Bronchial epithelial cell (primary cell): ENCODE data around the gene KRT78. TPM values are rescaled to one million over a fixed set of nuclear protein-coding genes. Genes with fewer than 3 reads are reported as not detected.
A peak's percentile ranks its signal among the peaks of the same experiment; 100 is the strongest.

Experiments used
- DNase-seq: peaks from one replicate; pipeline ENCODE4 v3.0.0-alpha.2; 2010; ENCODE audit warnings: low read depth
- FAIRE-seq: peaks from 2 replicates; lab custom pipeline; 2011; peaks lifted over from hg19 to GRCh38; lab: Jason Lieb, UNC
- H3K27me3 ChIP-seq: 2 replicates; pipeline ENCODE4 v1.5.1; 2011; ENCODE audit warnings: low read length; ENCODE audit not compliant: control insufficient read depth, insufficient read depth
- H3K36me3 ChIP-seq: 2 replicates; pipeline ENCODE4 v1.5.1; 2011; ENCODE audit warnings: low read length; ENCODE audit not compliant: control insufficient read depth, insufficient read depth
- H3K4me3 ChIP-seq: 2 replicates; pipeline ENCODE4 v1.5.1; 2011; ENCODE audit warnings: mild to moderate bottlenecking, low read depth, low read length, control low read depth
- CTCF ChIP-seq: IDR thresholded peaks from 2 replicates; pipeline ENCODE4 v1.5.1; 2011; ENCODE audit warnings: mild to moderate bottlenecking, moderate library complexity, low read length, control low read depth, inconsistent platforms; ENCODE audit not compliant: insufficient read depth, severe bottlenecking
- total RNA-seq: library from RNA; depleted of rRNA; stranded (reverse); fragments of >200 nt; gene quantifications from 2 replicates; pipeline ENCODE4 v1.2.1, GENCODE V29; 2014

Gene KRT78
- total RNA-seq, 1 donor from 2014 or later = 5.3 TPM

GRCh38 chr12:52821826-52822660 is 26.8 kb downstream of the KRT78 start:
- TF ChIP-seq CTCF = no peak
- no peak for FAIRE-seq
- DNase-seq = no peak
- Histone ChIP-seq H3K36me3 (no peaks in the 10 kb centered on the region), H3K27me3 (peaks cover 2% of the 10 kb centered on the region), H3K4me3 (no peak overlapping the region)

GRCh38 chr12:52821071-52821730 is 27.6 kb downstream of the KRT78 start:
- Histone ChIP-seq H3K27me3 (peaks cover 3% of the 10 kb centered on the region), H3K4me3 (no peak overlapping the region), H3K36me3 (no peaks in the 10 kb centered on the region)
- FAIRE-seq (no peak), DNase-seq (no peak)
- TF ChIP-seq CTCF = no peak

GRCh38 chr12:52820521-52820920 is 28.3 kb downstream of the KRT78 start:
- Histone ChIP-seq H3K4me3 (no peak overlapping the region), H3K36me3 (no peaks in the 10 kb centered on the region), H3K27me3 (peaks cover 3% of the 10 kb centered on the region)
- no peak for TF ChIP-seq CTCF
- DNase-seq (no peak), FAIRE-seq (peak; percentile 72)

- H3K4me3 ChIP-seq = no peak overlapping the region
- H3K36me3 ChIP-seq = no peaks in the 10 kb centered on the region
- no peak for FAIRE-seq
- TF ChIP-seq CTCF = no peak
- H3K27me3 ChIP-seq = peaks cover 3% of the 10 kb centered on the region
- DNase-seq = no peak
Measured at GRCh38 chr12:52819731-52820510, 28.9 kb downstream of the KRT78 start.

- Histone ChIP-seq H3K36me3 (no peaks in the 10 kb centered on the region), H3K4me3 (no peak overlapping the region), H3K27me3 (peaks cover 3% of the 10 kb centered on the region)
- no peak for TF ChIP-seq CTCF
- DNase-seq (no peak), FAIRE-seq (no peak)
Measured at GRCh38 chr12:52818887-52819420, 29.8 kb downstream of the KRT78 start.
